Astrocyte of the hippocampus (primary cell): ENCODE data around the gene PHF3.

Experiments
- DNase-seq: peaks from one replicate; pipeline ENCODE4 v3.0.0; 2011; ENCODE audit warnings: low read depth, low spot score

PHF3 gene

DNA sequence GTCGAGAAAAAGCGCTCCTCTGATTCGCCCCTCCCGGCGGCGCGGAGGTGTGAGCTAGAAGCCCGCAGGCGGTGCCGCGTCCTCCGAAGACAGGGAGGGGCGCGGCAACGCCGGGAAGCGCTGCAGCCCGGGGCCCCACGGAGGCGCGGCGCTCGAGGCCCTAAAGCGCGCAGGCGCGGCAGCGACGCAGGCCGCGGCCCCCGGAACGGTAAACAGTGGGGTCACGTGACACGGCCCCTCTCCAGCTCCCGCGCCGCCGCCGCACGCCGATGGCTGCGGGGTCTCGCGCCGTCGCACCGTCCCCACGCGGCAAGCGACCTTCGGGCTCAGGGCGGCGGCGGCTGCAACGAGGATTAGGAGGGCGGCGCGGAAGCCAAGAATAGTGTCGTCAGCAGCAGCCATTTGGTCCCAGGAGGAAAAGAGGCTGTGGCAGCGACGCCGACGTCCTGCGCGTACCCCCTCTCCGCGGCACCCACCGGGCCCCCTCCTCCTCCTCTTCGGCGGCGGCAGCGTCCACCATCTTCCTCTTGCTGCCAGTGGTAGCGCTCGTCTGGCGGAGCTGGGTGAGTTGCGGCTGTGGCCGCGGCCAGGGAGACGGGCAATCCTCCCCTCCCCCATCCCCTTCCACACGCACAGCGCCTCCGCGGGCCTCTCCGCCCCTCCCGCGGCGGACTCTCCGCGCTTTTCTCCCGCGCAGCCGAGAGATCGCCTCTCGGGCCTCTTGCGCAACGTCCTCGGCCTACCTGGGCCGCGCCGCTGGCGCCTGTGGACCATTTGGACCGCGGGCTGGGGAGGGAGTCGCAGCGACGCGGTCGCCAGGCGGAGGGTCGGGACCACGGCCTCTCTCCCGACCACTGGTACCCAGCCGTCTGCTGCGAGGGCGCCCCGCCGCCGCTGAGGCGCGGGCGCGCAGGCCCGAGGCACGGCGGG is at the start of gene PHF3:
Gene PHF3 (plus strand): TSS at position 215 of the 930 bp plus-strand sequence. CDS start 10,750 bp downstream, outside the sequence.
- peak; percentile 96 for DNase-seq

DNA sequence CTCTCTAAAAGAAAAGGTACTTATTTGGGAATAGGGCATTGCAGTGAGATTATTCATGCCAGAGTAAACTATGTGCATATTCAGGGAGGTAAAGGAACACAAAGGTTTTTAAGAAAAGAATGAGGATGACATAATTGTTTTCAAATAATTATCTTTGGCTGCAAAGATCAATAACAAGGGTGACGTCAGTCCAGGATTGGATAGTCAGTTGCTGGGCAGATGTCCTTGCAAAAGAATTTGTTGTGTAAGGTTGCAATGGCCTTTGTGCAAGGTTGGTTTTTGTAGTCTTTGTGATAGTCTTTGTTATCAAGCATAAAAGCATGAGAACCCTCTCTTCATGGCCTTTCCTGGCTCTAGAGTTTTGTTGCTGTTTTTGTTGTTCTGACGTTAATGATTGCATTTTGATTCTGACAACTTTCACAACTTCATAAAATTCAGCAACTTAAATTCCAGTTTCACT is 45.6 kb upstream of the PHF3 start:
- no peak for DNase-seq

- no peak for DNase-seq
Measured at GRCh38 chr6:63592886-63593285, 42.7 kb upstream of the PHF3 start.

DNA sequence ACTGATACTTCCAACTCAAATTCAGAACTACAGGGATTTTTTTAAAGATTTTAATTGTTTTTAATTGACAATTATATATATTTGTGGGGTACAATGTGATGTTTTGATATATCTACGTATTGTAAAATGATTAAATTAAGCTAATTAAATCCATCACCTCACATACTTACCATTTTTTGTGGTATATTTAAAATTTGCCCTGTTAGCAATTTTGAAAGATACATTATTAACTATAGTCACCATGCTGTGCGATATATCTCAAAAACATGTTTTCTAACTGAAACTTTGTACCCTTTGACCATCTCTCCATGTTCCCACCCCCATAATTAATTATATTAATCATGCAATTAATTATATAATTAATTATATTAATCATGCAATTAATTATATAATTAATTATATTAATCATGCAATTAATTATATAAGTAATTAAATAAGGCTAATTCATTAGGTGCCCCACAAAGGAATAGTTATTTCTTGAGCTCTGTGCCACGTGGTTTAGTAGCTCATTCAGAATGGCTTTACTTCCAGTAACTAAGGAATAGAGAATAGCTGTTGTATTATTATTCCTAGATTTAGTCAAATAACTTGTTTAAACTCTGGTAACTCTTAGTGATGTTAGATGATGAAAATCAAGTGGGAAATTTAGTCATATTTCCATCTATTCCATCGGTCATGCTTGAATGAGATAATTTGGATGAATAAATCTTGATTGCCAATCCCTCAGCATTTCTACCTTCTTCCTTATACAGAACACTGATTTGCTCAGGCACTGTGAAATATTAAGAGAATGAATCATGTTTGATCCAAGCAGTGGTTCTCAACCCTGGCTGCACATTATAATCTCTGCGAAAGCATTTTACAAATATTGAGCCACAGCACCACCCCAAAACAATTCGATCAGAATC is 38.2 kb upstream of the PHF3 start:
- peak; percentile 34 for DNase-seq

DNA sequence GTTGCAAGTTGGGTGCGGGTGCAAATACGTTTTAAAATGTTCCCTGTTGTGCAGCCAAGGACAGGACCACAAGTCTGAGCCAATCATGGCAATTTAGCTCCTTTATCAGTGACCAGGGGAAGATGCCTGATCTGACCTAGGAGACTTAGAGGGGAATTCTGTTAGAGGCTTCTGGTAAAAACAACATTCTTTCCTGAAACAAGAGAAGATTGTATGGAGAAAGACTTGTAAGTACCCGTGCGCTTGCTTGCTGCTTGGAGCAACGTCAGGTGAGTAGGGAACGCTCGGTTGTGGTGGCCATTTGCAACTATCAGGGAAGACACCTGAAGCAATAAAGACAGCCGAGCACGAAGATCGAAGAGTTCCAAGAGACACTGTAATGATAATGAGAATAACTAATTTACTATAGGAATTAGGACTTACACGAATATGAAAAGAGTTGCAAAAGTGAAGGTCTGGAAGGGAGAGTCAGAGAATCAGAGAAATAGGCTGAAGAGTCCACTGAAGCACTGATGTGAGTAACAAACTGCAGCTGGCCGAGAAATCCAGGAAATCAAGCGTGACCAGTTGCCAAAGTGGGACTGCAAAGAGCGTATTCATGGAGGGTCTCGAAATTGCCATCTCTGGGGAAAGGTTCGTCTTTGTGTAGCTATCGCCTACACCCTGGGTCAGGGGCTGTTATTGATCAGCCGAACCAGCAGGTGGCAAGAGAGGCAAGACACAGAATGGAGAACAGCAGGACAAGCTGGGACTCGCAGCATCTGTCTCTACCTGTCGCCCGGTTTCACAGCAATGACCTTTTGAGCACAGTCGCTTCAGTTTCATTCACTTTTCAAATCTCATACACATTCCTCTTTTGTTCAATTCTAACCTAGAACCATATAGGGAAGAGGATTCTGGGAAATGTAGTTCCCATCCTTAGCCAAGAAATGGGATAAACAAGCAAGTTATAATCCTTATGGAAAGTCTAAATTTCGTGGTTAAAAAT is 37.3 kb upstream of the PHF3 start:
- DNase-seq: peak; percentile 78

DNA sequence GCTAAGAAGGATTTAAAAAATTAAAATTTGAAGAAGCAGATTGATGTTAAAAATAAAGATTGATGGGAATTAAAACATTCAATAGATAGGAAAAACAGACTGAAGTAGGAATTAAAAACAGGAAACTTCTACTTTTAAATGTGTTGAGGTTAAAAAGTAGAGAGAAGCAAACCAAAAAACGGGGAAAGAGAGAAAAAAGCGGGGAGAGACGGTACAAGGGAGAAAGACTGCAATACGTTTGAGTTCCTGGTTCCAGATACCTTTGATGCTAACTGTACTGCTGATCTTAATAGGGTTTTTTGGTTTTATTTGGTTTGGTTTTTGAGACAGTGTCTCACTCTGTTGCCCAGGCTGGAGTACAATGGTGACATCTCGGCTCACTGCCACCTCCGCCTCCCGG is 36.4 kb upstream of the PHF3 start:
- no peak for DNase-seq

DNA sequence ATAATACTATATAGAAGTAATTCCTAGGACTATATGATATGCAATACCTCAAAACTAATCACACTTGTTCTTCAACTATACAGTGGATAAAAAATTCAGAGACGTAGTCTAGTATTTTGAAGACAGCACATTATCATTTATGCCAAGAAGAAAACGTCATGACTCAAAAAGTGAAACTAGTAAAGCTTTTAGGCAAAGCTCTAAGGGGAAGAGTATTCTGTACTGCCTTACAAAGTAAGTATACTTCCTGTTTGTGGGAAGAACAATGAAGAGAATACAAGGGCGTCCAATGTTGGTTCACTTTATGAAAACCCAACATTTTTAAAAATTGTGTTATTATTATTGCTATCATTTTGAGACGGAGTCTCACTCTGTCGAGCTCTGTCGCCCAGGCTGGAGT is 35.5 kb upstream of the PHF3 start:
- no peak for DNase-seq

DNA sequence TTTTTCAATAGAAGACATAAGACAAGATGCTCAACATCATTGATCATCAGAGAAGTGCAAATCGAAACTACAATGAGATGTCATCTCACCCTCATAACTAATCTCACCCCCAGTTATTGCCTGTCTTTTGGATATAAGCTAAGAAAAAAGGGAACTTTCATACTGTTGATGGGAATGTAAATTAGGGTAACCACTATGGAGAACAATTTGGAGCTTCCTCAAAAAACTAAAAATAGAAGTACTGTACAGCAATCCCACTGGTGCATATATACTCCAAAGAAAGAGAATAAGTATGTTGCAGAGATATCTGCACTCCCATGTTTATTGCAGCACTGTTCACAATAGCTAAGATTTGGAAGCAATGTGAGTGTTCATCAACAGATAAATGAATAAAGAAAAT is 26.4 kb upstream of the PHF3 start:
- DNase-seq: no peak

DNA sequence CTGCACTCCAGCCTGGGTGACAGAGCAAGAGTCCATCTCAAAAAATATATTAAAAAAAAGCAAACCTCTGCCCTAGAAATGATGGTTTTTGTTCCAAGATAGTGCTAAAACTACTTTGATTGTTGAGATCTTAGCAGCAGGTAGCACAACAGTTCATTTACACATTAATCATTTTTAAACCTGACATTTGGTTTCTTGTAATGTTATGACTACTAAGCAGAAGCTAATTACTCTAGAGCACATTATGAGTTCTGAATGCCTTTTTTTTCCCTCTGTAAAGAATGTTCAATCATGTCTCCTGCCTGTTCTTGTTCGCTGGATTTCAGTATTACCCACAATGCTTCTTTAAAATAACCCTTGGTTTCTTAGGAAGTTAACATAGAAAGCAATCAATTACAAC is 24.7 kb upstream of the PHF3 start:
- no peak for DNase-seq

GRCh38 chr6:63611560-63611959 is 24.0 kb upstream of the PHF3 start:
- no peak for DNase-seq

GRCh38 chr6:63615590-63615989 is 20.0 kb upstream of the PHF3 start:
- DNase-seq: no peak

DNA sequence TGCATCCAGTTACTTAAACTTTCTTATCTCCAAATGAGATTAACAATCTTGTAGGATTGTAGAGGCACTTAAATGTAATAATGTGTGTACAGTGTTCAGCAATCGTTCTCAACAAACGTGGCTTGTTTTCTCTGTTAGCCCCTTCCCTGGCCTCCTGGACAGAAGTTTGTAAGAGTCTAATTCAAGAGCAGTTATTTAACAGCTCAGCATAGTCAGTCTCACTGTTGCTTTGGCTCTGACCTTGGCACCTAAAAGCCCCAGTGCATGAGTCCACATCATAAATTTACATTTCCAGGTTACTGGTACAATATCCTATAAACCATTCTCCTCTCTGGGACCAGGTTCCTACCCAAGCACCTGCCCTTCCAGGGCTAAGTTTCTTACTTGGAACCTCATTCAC is 11.5 kb upstream of the PHF3 start:
- no peak for DNase-seq

DNA sequence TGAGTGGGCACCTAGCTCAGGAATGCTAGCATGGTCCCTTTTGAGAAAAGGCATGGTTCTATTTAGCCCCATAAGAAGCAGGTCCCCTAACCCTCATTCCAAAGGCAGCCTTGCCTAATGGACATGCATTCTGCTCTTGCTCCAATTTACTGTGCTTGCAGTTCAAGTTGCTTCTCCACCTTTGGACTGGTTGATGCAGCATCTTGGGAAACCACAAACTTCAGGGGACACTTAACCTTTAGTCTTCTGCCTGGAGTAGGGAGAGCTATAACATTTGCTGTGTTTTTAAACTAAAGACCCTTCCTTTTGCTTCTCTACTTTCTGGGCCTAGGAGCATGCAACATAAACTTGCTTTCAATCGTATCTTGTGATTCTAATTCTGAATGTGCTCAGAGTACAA is 5.1 kb upstream of the PHF3 start:
- DNase-seq: no peak

DNA sequence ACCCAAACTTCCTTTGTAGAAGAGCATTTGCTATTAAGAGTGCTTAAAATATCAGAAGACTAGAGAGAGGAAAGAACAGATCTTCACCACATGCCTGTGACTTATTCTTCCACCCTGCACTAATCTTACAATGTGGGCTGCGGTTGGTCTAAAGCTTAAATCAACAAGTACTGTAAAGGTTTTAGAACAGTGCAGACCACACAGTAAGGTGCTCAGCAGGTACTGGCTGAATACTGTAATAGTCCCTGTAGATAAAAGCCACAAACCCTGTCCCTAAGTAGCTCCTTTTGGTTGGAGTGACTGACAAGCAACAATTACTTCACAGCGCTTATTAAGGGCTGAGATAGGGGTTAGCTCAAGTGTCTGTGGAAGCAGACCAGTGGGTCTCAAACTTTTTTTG is 972 bp upstream of the PHF3 start:
- peak; percentile 16 for DNase-seq

DNA sequence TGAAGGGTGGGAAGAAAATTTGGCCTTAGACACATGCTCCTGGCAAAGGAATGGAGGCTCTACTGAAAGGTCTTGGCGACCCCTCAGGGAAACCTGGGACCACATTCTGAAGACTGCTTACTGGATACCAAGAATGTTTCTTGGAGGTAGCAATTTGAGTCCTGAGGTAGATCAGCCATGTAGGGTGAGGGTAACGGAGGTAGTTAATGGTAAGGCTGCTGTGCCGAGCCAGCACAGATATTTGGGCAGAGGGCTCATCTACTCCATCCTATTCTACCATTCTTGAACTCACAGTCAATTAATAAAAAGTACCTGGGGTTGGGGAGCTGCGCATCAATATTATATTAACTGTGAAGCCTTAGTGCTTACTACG is 401 bp upstream of the PHF3 start:
- DNase-seq: peak; percentile 22

DNA sequence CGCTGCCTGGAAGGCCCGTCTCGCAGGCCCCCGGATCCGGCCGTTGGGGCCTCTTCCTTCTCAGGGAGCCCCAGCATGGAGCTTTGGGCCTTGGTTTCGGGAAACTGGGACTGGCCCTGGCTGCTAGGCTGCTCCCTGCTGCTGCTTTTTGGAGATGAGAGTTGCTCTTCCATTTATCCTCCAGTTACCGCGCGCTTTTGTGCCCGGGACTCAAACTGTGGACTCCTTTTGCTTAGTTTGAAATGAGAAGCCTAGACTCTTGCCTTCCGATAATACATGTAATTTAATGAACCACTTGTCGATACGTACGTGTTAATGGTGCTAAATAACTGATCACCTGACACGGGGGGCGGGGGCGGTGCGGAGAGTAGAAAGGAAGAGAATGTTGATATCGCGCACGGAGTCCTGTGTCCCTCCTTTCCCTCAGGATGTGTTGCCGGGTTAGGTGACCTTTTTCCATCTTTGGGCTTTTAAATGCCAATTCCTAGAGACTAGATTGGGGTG is 968 bp downstream of the PHF3 start:
- DNase-seq: peak; percentile 62

DNA sequence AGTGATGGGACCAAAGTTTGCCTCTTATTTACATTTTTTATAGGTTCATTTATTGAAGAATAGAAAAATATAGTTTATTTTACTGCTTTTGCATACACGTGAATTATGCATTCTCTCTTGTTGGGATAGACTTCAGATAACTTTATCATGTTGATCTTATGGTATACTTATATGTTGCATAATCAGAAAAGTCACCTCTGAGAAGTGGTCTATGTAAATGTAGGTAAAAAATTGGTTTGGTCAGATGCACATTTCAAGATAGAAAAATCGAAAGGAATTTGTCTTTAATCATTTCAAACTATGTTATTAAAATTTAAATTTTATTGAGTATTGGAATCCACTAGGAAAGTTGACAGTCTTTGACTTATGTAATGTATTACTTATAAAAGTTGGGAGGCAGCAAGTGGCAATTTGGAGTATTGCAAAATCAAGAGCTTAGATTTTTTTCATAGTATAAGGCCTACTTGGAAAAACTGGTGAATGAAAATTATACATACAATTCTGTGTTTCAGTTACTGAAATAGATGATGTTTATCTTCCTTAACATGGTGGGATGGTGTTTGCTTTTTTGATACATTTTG is 2.4 kb downstream of the PHF3 start:
- DNase-seq: no peak

GRCh38 chr6:63640062-63640461 is 4.5 kb downstream of the PHF3 start:
- DNase-seq: peak; percentile 11

DNA sequence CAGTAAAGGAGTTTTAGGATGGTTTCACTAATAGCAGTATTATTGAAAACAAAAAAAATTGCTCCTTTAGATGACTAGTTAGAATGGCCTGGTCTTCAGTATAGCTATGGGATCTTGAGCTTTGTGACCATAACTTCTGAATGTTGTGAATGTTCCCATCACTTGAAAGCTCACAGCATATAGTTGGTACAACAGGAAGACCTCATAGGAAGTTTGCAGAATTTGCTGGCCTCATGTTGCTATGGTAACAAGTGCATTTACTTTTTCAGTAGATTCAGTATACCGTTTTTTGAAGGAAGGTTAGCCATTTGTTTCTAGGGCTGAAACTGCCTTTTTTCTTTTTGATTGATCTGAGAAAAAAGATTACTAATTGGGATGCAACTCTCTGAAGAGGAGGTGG is 8.3 kb downstream of the PHF3 start:
- DNase-seq: no peak

- peak; percentile 69 for DNase-seq
Measured at GRCh38 chr6:63644668-63645326, 9.2 kb downstream of the PHF3 start.
